Sigmoid colon (tissue), 4 donors: ENCODE data around the gene POLN.

ENCODE experiments used
- CTCF ChIP-seq, 4 experiments: fragments of 450-650 bp in 3 of 4; fragments of 200-600 bp in 1 of 4; IDR thresholded peaks; one replicate each; pipeline ENCODE4 v1.5.1; 2016 to 2019; ENCODE audit warnings: antibody characterized with exemption in 4 of 4, mild to moderate bottlenecking in 3 of 4, moderate library complexity in 2 of 4
- EP300 ChIP-seq, 4 donors: sonication (generic); formaldehyde crosslinking; IDR thresholded peaks; one replicate each; pipeline ENCODE4 v1.6.1; 2017; ENCODE audit warnings: antibody characterized with exemption in 4 of 4
- POLR2AphosphoS5 ChIP-seq, 4 donors: sonication (generic); formaldehyde crosslinking; IDR thresholded peaks; one replicate each; pipeline ENCODE4 v1.6.1; 2017; ENCODE audit warnings: antibody characterized with exemption in 4 of 4

DNA sequence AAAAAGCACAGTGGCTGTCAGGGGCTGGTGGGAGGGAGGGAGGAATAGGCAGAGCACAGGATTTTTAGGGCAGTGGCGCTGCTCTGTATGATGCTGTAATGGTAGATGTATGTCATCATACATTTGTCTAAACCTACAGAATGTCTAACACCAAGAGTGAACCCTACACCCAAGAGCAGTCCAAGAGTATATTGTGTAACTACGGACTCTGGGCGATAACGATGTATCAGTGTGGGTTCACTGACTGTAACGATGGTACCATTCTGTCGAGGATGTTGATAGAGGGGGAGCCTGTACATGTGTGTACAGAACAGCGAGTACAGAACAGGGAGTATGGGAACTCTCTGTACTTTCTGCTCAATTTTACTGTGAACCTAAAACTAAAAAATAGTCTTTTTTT lies 76.5 kb downstream of the POLN start:
- TF ChIP-seq CTCF (IDR thresholded peaks at IDR 0.05) (no peak), POLR2AphosphoS5 (IDR thresholded peaks at IDR 0.05) (no peak), EP300 (IDR thresholded peaks at IDR 0.05) (no peak)
